ENCODE results near the gene CLEC1B.
"Not testable (repeated sequence)": the region's sequence is repeated elsewhere in the genome, so short reads cannot be mapped to it uniquely, and the experiment has no call there.

The CLEC1B gene

DNA sequence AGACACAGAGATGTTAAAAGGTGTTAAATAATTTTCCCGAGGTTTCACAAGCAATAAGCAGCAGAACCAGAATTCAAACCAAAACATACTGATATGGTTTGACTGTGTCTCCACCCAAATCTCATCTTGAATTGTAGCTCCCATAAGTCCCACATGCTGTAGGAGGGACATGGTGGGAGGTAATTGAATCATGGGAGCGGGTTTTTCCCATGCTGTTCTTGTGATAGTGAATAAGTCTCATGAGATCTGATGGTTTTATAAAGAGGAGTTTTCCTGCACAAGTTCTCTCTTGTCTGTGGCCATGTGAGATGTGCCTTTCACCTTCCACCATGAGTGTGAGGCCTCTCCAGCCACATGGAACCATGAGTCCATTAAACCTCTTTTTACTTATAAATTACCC, 24.2 kb downstream of the CLEC1B start:
- DNase-seq = not testable (repeated sequence)

DNA sequence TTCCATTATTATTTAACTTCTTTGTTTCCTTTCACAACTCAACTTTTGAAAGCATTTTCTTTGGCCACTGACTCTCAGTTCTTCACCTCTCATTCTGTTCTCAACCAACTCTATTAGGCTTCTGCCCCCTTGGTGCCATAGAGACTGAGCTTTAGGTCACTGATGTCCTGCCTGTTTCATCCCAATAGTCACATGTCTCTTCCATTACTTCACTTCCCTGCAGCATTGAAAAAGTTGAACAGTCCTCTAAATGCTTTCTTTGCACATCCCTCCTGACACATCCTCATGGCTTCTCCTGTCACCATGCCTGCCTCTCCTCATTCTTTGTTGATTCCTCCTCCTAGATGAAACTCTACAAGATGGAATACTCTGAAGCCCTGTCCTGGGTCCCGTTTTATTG, 25.0 kb downstream of the CLEC1B start:
- DNase-seq = no peak

DNA sequence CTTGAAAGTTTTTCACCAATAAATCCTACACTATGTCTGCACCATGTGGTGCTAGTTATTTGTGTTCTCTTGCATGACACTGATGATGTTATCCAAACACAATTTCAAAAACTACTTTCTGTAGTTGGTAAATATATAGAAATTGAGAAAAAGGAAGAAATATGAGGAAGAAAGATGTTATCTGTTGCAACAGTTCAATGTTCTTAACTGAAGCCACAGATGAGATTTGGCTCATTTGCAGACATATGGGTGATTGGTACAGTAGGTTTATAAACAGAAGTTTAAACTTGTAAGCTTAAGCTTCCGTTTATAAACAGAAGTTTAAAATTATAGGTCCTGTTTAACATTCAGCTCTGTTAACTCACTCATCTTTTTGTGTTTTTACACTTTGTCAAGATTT, 27.7 kb downstream of the CLEC1B start, which contains the start of gene CLEC12A:
TSS of gene CLEC12A (plus strand) at position 229 of the 400 bp plus-strand sequence. CDS start 188 bp downstream, outside the sequence.
- no peak for DNase-seq

DNA sequence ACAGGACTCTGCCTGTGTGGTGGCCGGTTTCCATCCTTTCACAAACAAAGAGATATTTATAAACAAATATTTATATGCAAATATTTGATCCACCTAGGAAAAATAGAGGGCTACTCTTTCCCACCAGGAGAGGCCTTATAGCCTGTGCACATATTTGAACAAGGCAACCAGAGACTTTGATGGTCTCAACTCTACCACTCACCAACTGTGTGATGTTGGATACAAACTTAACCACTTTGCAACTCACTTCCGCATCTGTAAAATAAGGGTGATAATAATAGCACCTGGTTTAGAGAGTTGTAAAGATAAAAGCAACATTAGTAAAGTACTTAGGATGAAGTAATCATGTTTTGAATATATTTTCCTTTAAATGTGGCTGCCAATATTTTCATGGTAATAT, 29.2 kb downstream of the CLEC1B start:
- no peak for DNase-seq

DNA sequence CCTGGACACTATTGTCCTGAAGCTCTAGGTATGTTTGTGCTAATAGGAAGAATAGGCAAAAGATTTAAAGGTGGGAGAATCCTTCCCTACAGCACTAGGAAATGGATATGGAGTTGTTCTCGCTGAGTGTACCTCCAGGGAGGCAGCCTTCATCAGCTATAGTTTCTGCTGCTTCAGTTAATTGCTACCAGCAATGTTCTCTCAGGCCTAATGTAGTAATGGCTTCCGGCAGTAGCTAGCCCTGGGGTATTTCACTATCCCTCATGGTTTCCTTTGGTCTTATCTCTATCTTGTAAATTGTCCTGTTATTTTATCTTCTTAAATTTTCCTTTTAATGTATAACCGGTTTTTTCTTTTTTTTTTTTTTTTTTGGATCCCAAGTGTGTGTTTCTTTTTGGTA, 37.0 kb downstream of the CLEC1B start:
- no peak for DNase-seq

DNA sequence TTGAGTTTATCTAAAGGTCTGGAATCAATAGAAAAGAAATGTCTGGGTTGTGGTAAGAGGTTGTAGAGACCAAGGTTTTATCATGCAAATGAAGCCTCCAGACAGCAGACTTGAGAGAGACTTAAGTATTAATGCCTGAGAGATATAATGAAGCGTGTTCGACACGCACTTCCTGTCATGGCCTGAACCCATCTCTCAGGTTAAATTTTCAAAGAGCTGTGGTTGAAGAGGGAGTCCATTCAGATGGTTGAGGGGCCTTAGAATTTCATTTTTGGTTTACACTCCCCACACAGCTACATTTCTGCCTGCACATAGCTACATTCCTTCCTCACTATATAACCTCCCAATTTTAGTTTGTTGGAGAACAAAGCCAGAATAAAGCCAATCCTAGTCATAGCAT, 37.8 kb downstream of the CLEC1B start:
- DNase-seq = no peak

DNA sequence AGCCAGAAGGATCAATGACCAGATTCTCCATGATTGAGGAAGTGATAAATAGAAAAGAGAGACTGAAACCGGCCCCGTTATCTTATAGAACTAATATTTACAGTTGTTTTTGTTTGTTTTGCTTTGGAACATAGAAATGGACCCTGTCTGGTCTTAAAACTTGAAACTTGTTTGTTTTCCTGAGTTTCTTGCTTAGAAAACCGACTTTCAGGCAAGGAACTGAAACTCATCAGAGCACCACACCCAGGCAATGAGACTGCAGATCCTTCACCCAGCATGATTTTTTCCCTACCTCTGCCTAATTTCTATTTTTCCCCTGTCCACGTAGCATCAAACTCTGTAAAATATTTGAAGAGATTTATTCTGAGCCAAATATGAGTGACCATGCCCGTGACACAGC, 38.3 kb downstream of the CLEC1B start:
- DNase-seq = no peak

DNA sequence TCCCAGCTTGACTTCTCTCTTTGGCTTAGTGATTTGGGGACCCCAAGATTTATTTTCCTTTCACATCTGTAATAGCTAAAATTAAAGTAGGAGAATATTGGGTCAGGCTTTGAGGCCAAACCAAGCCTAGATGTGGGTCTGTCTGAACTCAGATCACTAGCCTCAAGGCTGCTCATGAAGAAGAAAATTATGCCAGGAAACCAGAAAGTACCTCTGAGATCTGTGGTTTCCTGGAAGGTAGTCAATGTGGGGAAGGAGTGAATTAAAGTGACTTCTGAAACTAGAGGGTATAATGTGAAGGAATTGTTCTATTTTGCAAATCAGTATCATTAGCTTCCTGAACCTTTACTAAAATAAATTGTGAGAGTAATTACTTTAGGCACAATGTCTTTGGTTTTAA, 41.1 kb downstream of the CLEC1B start:
- DNase-seq = no peak

DNA sequence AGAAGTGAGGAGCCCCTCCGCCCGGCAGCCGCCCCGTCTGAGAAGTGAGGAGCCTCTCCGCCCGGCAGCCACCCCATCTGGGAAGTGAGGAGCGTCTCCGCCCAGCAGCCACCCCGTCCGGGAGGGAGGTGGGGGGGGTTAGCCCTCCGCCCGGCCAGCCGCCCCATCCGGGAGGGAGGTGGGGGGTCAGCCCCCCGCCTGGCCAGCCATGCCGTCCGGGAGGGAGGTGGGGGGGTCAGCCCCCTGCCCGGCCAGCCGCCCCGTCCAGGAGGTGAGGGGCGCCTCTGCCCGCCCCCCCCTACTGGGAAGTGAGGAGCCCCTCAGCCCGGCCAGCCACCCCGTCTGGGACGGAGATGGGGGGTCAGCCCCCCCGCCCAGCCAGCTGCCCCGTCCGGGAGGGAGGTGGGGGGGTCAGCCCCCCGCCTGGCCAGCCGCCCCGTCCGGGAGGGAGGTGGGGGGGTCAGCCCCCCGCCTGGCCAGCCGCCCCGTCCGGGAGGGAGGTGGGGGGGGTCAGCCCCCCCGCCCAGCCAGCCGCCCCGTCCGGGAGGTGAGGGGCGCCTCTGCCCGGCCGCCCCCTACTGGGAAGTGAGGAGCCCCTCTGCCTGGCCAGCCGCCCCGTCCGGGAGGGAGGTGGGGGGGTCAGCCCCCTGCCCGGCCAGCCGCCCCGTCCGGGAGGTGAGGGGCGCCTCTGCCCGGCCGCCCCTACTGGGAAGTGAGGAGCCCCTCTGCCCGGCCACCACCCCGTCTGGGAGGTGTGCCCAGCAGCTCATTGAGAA, 45.8 kb downstream of the CLEC1B start:
- not testable (repeated sequence) for DNase-seq

DNA sequence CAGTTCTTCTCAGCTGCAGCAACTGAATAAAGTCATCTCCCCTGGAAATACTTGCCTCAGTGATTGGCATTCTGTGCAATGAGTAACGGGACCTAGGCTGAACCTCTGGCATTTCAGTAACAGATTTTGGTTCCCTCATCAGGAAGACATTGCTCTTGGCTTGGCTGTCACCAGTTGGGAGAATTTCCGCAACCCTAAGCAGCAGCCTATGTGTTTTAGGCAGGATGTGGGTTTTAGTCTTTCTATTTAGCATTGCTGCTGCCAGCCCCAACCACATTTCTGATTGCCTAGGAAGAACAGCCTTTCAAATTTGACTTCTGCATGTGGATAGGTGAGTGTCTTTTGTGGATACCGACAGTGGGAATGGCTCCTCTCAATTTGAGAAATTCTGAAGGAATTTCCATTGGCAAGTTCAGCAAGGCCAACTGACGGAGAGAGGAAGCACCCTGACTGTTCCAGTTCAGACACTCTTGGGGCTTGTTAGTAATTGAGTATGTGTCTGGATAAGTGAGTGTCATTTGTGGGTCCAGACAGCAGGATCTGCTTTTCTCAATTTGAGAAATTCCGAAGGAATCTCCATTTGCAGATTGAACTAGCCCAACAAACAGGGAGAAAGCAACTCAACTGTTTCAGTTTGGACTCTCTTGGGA, 47.8 kb downstream of the CLEC1B start:
- no peak for DNase-seq

DNA sequence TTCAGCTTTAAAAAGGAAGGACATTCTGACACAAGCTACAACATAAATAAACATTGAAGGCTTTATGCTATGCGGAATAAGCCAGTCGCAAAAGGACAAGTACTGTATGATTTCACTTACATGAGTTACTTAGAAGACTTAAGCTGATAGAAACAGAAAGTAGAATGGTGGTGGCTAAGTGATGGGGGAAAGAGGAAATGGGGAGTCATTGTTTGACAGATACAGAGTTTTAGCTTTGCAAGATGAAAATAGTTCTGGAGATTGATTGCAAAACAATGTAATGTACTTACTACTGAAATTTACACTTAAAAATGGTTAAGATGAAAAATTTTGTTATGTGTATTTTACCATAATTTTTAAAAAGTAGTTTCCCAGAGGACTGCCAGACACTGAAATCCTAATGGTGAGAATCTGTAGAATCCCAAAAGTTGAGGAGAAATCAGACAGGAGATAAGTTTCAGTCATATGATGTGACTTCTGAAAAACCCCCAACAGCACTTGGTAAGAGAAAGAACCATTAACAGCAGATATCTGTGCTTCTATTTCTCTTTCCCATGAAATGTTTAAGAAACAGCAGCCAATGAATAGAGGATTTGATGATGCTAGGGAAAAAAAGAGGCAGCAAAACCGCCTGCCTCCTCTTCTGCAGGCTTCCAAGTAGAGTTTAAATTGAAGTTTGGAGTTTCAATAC, 50.2 kb downstream of the CLEC1B start:
- no peak for DNase-seq

DNA sequence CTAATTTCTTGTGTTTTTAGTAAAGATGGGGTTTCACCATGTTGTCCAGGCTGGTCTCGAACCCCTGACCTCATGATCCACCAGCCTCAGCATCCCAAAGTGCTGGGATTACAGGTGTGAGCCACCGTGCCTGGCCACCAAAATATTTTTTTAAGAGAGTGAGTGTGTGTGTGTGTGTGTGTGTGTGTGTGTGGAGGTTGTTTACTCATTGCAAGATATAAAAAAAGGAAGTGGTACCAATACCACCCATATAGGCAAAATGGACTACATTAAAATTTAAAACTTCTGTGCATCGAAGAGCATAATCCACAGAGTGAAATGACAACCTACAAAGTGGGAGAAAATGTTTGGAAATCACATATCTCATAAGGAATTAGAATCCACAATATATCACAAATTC, 51.2 kb downstream of the CLEC1B start:
- DNase-seq = no peak

DNA sequence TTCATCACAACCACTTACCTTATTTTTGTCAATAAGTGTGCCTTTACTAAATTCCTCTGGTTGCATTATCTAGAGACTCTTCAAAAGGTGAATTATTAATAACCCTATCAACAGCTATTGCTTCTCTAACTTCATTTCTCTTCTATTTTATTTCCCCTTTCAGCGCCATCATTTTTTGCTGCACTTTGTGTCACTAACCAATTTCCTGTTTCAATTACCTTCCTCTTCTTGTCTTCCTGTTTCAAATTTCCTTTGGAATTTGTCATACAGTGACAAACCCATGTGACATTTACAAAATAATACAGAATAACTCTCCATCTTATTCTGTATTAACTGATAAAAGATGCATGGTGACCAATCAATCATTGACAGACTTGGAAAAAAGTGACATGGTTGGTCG, 54.5 kb downstream of the CLEC1B start:
- DNase-seq = no peak

DNA sequence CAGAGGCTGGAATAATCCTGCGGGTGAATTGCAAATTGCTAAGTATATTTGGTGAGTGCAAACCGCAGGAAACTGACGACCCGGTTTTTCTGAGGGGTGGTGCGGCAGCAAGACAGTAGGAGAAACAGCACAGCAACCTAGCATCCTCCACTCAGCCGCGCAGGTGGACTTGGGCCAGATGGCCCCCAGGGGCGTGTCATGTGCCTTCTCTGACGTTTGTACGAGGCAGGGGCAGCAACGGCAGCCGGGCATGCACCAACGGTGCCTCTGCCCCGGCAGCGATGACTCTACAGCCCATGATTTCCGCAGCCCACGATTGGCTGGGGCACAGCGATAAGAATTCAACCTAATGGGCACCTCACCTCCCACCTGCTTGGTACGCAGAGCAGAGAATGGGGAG, 55.7 kb downstream of the CLEC1B start:
- no peak for DNase-seq

All from fibroblast of skin of back (primary cell).